T follicular helper cell (primary cell): Measurements from ENCODE around the gene TMEM183A.

Experiments
- DNase-seq: peaks from one replicate; pipeline ENCODE4 v3.0.0-alpha.2; 2020; ENCODE audit warnings: low read depth

The TMEM183A gene

GRCh38 chr1:203046984-203047630 lies 39.9 kb downstream of the TMEM183A start:
- DNase-seq, result no peak

- no peak for DNase-seq
Observed at GRCh38 chr1:203048086-203048485, 40.9 kb downstream of the TMEM183A start.

GRCh38 chr1:203048555-203049051 lies 41.4 kb downstream of the TMEM183A start:
- no peak for DNase-seq

GRCh38 chr1:203049077-203049476 lies 41.9 kb downstream of the TMEM183A start:
- no peak for DNase-seq

GRCh38 chr1:203049576-203050180 lies 42.5 kb downstream of the TMEM183A start:
- DNase-seq, result no peak

- no peak for DNase-seq
Observed at GRCh38 chr1:203050826-203051225, 43.7 kb downstream of the TMEM183A start.

GRCh38 chr1:203051841-203052324 lies 44.7 kb downstream of the TMEM183A start:
- DNase-seq, result no peak

- DNase-seq, result no peak
Observed at GRCh38 chr1:203052601-203053000, 45.4 kb downstream of the TMEM183A start.

- DNase-seq, result no peak
Observed at GRCh38 chr1:203054184-203054583, 47.0 kb downstream of the TMEM183A start.

- DNase-seq, result no peak
Observed at GRCh38 chr1:203054642-203055041, 47.5 kb downstream of the TMEM183A start.

GRCh38 chr1:203055161-203055799 lies 48.1 kb downstream of the TMEM183A start:
- DNase-seq, result no peak

- no peak for DNase-seq
Observed at GRCh38 chr1:203056012-203056411, 48.8 kb downstream of the TMEM183A start.

- DNase-seq, result no peak
Observed at GRCh38 chr1:203056516-203056915, 49.3 kb downstream of the TMEM183A start.

- DNase-seq, result no peak
Observed at GRCh38 chr1:203057911-203058675, 50.9 kb downstream of the TMEM183A start.

- DNase-seq, result no peak
Observed at GRCh38 chr1:203058676-203058935, 51.4 kb downstream of the TMEM183A start.

GRCh38 chr1:203059485-203059884 lies 52.3 kb downstream of the TMEM183A start:
- DNase-seq, result no peak

GRCh38 chr1:203060115-203060514 lies 52.9 kb downstream of the TMEM183A start:
- no peak for DNase-seq

- DNase-seq, result no peak
Observed at GRCh38 chr1:203063287-203063686, 56.1 kb downstream of the TMEM183A start.

GRCh38 chr1:203065191-203065590 lies 58.0 kb downstream of the TMEM183A start:
- no peak for DNase-seq

GRCh38 chr1:203065986-203066385 lies 58.8 kb downstream of the TMEM183A start:
- DNase-seq, result no peak

GRCh38 chr1:203066965-203067364 lies 59.8 kb downstream of the TMEM183A start:
- DNase-seq, result no peak

- no peak for DNase-seq
Observed at GRCh38 chr1:203069030-203069747, 62.0 kb downstream of the TMEM183A start.
